ENCODE data around the gene LACTB. TPM values are rescaled to one million over a fixed set of nuclear protein-coding genes. Genes with fewer than 3 reads are reported as not detected.

The LACTB gene
- total RNA-seq, 2 donors from 2014 or later, result 9.1 to 15.4 TPM

GRCh38 chr15:63134245-63134985 is 12.8 kb downstream of the LACTB start:
- no peaks in the 10 kb centered on the region for H3K36me3 ChIP-seq
- no peak for DNase-seq (ENCODE audit: low spot score)
- WGBS, result 96% methylated on average over 2 of the region's 2 CpGs
- no peak for TF ChIP-seq POLR2AphosphoS5 (IDR thresholded peaks at IDR 0.05)
- no peak for TF ChIP-seq POLR2A (IDR thresholded peaks at IDR 0.05)
- TF ChIP-seq CTCF (IDR thresholded peaks at IDR 0.05), result no peak
- no peaks in the 10 kb centered on the region for H3K27me3 ChIP-seq (replicated peaks; ENCODE audit: insufficient read depth)
- H3K4me3 ChIP-seq, result no peak overlapping the region
- H3K4me1 ChIP-seq (replicated peaks), result no peaks in the 10 kb centered on the region
- H3K9me3 ChIP-seq, result no peaks in the 10 kb centered on the region
- H3K27ac ChIP-seq, result no peak overlapping the region
- intact Hi-C loops (cut with DNase I), result no loop called here

GRCh38 chr15:63135281-63135680 is 13.6 kb downstream of the LACTB start:
- TF ChIP-seq CTCF (IDR thresholded peaks at IDR 0.05), result no peak
- no peak for TF ChIP-seq POLR2A (IDR thresholded peaks at IDR 0.05)
- no peak for TF ChIP-seq POLR2AphosphoS5 (IDR thresholded peaks at IDR 0.05)
- no peak for DNase-seq (ENCODE audit: low spot score)
- intact Hi-C loops (cut with DNase I), result no loop called here
- H3K36me3 ChIP-seq, result no peaks in the 10 kb centered on the region
- no peaks in the 10 kb centered on the region for H3K4me1 ChIP-seq (replicated peaks)
- H3K27ac ChIP-seq, result no peak overlapping the region
- H3K27me3 ChIP-seq (replicated peaks; ENCODE audit: insufficient read depth), result no peaks in the 10 kb centered on the region
- 94% methylated on average over 5 of the region's 5 CpGs for WGBS
- H3K4me3 ChIP-seq, result no peak overlapping the region
- H3K9me3 ChIP-seq, result no peaks in the 10 kb centered on the region

- Histone ChIP-seq H3K27me3 (replicated peaks; ENCODE audit: insufficient read depth) (no peaks in the 10 kb centered on the region), H3K27ac (no peak overlapping the region), H3K4me3 (no peak overlapping the region), H3K9me3 (no peaks in the 10 kb centered on the region), H3K36me3 (no peaks in the 10 kb centered on the region), H3K4me1 (replicated peaks) (no peaks in the 10 kb centered on the region)
- intact Hi-C loops (cut with DNase I), result no loop called here
- TF ChIP-seq CTCF (IDR thresholded peaks at IDR 0.05), result no peak
- no peak for DNase-seq (ENCODE audit: low spot score)
- 73% methylated on average over 3 of the region's 3 CpGs for WGBS
Measured at GRCh38 chr15:63135804-63136203, 14.1 kb downstream of the LACTB start.

GRCh38 chr15:63136742-63137141 is 15.1 kb downstream of the LACTB start:
- no peak overlapping the region for H3K27ac ChIP-seq
- H3K4me3 ChIP-seq, result no peak overlapping the region
- intact Hi-C loops (cut with DNase I), result no loop called here
- DNase-seq (ENCODE audit: low spot score), result no peak
- 72% methylated on average over 2 of the region's 2 CpGs for WGBS
- TF ChIP-seq POLR2A (IDR thresholded peaks at IDR 0.05), result no peak
- no peak for TF ChIP-seq POLR2AphosphoS5 (IDR thresholded peaks at IDR 0.05)
- TF ChIP-seq CTCF (IDR thresholded peaks at IDR 0.05), result no peak
- H3K9me3 ChIP-seq, result no peaks in the 10 kb centered on the region
- H3K27me3 ChIP-seq (replicated peaks; ENCODE audit: insufficient read depth), result no peaks in the 10 kb centered on the region
- no peaks in the 10 kb centered on the region for H3K4me1 ChIP-seq (replicated peaks)
- no peaks in the 10 kb centered on the region for H3K36me3 ChIP-seq

GRCh38 chr15:63140936-63141335 is 19.3 kb downstream of the LACTB start:
- no peaks in the 10 kb centered on the region for H3K9me3 ChIP-seq
- no peaks in the 10 kb centered on the region for H3K4me1 ChIP-seq (replicated peaks)
- no peak overlapping the region for H3K27ac ChIP-seq
- TF ChIP-seq POLR2AphosphoS5 (IDR thresholded peaks at IDR 0.05) (no peak), CTCF (IDR thresholded peaks at IDR 0.05) (no peak), POLR2A (IDR thresholded peaks at IDR 0.05) (no peak)
- H3K4me3 ChIP-seq, result no peak overlapping the region
- DNase-seq (ENCODE audit: low spot score), result no peak
- H3K27me3 ChIP-seq (replicated peaks; ENCODE audit: insufficient read depth), result no peaks in the 10 kb centered on the region
- WGBS, result 66% methylated on average over 2 of the region's 2 CpGs
- H3K36me3 ChIP-seq, result no peaks in the 10 kb centered on the region
- intact Hi-C loops (cut with DNase I), result no loop called here

All from prostate gland (tissue), 2 donors.